SKM-1 (cell line): ENCODE results near the gene HNRNPH1.

Source experiments
- DNase-seq: peaks from one replicate; lab custom pipeline; 2025; ENCODE audit not compliant: unreplicated experiment; lab: John Stamatoyannopoulos, UW

The HNRNPH1 gene

GRCh38 chr5:179606071-179606909 lies 17.2 kb downstream of the HNRNPH1 start:
- DNase-seq = no peak

- DNase-seq = no peak
Measured at GRCh38 chr5:179605026-179605833, 18.2 kb downstream of the HNRNPH1 start.

- DNase-seq = no peak
Measured at GRCh38 chr5:179603308-179603707, 20.2 kb downstream of the HNRNPH1 start.

- no peak for DNase-seq
Measured at GRCh38 chr5:179601871-179602625, 21.4 kb downstream of the HNRNPH1 start.

DNA sequence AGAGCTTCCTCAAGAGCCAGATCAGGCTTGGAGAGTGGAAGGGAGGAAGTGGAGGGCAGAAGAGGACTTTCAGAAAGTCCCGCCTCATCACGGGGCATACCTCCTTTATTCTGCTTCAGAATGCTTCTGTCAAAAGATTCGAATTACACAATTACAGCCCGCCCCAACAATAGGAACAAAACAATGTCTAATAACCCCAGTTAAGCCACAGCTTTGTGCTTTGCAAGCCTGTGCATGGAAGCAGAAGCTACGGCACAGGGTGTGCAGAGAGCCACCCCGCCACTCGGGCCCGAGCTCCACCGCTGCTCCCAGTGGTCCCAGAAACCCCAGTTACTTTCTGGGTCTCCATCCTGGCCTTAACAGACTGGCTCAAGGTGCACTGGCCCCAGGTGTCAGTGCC lies 23.5 kb downstream of the HNRNPH1 start:
- no peak for DNase-seq

GRCh38 chr5:179599566-179599965 lies 23.9 kb downstream of the HNRNPH1 start:
- DNase-seq = no peak

GRCh38 chr5:179599100-179599499 lies 24.4 kb downstream of the HNRNPH1 start:
- DNase-seq = no peak

DNA sequence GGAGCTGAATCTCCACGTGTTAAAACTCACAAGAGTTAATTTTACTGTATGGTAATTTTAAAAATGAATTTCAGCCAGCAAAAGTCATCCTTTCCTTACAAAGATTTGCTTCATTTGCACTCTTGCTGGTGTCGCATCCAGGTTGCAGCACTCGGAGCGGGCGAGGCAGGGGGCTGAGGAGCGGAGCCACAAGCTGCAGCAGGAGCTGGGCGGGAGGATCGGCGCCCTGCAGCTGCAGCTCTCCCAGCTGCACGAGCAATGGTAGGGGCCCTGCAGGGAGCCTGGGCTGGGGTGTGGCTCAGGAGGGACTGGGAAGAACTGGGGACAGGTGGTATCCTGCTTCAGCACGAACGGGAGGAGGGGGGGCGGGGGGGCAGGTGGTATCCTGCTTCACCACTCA lies 27.1 kb downstream of the HNRNPH1 start:
- DNase-seq = no peak

- no peak for DNase-seq
Measured at GRCh38 chr5:179595916-179596315, 27.6 kb downstream of the HNRNPH1 start.

DNA sequence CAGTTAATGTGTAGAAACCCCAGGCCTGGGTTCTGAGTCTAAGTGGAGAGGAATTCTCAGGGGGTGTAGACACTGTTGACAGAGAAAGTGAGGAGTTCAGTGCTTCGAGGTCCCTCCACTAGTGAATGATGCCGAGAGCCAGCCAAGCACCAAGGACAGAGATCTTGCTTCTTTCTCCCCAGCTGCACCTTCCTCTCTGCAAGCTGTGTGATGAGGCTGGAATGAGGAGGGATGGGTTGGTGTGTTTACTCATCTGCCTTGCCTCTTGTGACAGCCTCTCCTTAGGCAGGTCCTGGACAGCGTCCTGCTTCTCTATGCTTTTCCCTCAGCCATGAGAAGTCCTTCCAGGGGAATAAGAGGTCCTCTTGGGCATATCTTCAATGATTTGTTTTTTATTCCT lies 35.3 kb downstream of the HNRNPH1 start:
- no peak for DNase-seq

DNA sequence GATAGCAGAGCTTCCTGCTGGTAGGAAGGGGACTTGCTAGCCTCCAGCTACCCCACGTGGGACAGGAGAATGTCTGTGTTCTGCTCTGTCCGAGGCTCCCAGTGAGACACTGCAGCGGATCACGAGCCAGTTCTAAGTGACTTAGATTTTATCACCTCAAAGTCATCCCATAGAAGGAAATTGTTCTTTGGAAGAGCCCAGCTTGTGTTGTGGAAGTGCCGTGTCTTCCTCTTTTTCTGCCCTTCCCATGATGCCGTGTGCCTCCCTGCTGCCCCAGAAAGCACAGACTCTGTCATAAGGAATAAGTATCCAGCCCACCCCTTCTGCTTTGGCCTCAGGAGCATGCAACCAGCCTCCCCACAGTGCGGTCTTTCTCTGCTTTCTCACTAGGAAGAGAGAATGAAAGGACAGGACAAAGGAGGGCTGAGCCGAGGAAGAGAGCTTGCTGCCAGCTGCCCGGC lies 37.5 kb downstream of the HNRNPH1 start:
- no peak for DNase-seq

- no peak for DNase-seq
Measured at GRCh38 chr5:179577286-179577960, 46.0 kb downstream of the HNRNPH1 start.

DNA sequence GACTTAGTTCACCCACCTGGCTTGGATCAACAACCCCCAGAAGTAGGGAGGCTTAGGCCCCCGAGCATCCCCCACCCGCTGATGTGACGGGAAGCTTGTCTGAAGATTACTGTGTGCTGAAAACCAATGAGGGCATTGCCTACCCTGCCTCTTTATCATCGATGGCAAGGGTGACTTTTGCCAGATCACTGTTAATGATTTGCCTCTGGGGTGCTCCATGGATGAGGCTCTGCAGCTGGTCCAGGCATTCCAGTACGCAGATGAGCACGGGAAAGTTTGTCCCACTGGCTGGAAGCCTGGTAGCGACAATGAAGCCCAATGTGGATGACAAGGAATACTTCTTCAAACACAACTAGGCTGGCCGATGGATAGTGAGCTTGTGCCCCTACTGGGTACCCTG lies 51.1 kb downstream of the HNRNPH1 start:
- no peak for DNase-seq

DNA sequence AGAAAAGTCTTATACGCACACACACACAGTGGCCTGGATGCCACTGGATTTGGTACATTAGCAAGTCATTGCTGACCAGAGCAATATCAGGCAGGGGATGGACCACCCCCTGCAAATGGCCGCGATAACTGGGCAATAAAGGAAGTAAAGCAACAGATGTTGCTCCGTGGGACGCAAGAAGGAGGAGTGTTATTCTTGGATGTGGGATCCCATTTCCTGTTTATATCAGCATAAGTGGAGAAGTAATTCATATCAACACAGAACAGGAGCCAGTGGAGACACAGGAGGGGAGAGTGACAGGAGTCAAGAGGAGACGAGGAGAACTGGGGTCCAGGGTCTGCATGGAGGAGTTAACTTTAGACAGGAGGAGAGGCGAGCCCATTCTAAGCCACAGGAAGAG lies 54.8 kb downstream of the HNRNPH1 start:
- DNase-seq = no peak

GRCh38 chr5:179564526-179564925 lies 58.9 kb downstream of the HNRNPH1 start:
- DNase-seq = no peak
